DMS153 treated with DMSO at 0.1 percent for 48 hours (cell line): ENCODE measurements around the gene AFF3.

Experiments
- DNase-seq: peaks from one replicate; lab custom pipeline; 2025; ENCODE audit not compliant: unreplicated experiment; lab: John Stamatoyannopoulos, UW

AFF3 gene

DNA sequence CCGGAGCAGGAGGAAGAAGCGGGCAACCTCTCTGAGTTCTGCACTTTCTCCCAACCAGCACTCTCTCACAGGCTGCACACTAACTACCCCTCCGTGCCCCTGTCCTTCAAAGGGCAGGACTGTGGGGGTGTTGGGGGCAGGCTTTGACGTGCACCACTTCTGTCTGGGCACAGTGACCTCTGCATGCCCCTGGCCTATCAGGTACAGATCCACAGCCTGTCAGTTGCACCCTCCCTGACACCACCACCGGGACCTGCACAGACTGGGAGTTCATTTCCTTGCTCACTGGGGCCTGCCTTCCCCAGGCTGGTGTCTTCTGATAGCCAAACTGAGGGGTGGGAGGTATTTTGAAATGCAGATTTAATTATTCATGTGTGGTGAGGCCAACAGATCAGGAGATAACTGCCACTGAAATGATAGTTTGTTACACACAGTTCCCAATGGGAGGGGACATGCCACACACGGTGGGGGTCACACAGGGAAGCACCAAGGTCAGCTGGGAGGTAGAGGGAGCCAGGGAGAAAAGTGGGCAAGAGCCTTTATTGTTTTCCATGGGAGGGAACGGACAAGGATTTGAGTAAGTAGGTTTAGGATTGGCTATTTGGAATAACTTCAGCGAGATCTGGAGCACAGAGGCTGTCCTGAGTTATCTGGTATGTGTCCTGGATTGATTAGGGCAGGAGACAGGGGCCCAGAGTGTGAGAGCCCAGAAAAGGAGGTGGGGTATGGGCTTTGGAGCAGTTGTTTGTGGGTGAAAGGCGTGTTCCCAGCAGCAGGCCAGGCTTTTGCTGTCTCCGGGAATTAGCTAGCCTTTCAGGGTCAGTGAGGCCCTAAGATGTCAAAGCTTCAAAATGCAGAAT, 251.6 kb downstream of the AFF3 start:
- DNase-seq = no peak

DNA sequence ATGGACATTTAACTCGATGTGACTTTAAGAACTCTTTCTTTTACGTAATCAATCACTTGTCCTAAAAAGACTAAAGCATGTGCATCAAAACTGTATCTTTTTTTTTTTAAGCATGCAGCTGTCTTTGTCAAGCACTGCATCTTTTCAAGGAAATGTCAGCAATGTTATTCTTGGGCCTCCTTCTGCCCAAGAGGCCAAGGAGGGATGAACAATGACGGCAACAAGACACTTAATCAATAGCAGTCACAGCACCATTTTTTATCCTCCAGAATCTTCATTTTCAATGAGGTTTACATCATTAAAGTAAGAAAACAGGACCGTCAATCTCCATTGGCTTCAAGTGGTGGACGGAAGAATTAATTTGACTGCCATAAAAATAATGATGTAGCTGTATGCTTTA, 253.8 kb downstream of the AFF3 start:
- no peak for DNase-seq

DNA sequence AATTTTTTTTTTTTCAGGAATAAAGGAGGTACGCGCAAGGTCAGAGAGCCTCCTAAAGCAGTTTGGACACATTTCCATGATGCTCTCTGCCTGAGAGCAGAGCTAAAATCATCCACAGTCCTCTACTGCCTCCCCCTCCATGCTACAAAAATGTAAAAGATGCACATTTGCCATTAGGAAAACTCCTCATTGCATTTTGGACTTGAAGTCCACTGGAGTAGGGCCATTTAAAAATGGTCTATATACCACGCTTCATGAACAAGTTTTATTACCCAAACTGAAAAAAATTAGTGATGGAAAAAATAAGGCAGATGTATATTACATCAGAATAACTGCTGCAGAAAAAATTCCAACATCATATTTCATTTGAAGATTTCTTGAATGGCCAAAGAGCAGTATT, 256.0 kb downstream of the AFF3 start:
- DNase-seq = no peak

DNA sequence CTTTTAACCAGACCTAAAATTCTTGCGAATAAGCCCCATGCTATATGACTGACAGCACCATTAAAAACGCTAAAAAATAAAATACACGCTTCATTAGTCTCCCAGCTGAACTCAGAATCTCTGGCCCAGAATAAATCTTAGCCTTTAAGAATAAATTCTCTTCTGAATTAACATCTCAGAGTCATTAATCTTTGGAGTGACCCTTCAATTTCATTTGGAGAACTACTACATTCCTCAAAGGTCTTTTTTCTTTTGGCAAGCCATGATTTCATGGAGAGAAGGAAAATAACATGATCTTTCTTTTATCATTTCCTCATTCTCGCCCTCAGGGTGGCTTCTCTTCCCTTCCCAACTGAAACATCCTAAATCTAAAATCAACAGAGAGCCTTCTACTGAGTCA, 259.0 kb downstream of the AFF3 start:
- no peak for DNase-seq

DNA sequence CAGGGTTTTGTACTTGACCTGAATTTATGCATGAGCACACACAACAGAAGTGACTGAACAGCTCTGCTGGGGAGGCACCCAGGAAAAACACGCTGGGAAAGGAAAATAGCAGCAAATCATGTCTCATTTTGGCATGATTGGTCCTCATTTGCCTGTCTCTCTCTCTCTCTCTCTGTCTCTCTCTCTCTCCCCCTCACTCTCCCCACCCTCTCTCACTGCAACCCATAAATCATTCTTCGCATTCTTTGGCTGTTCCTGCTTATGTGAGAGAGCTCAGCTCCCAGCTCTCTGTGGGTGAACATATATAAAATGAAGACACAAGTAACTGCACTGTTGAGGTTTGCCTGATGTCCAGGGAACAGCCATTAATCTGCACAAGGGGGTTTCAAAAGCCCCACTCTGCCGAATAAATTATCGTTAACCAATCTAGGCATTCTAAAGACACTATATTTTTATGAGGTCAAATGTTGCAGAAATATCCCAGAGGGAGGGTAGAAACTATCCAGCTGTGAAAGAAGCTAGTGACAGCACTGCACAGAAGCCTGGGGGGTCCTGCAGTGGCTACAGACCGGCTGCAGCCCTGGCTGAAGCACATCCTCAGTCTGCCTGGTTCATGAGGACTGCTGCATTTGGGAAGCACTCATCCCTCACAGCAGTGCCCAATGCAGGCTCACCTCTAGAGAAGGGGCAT, 260.3 kb downstream of the AFF3 start:
- DNase-seq = no peak

DNA sequence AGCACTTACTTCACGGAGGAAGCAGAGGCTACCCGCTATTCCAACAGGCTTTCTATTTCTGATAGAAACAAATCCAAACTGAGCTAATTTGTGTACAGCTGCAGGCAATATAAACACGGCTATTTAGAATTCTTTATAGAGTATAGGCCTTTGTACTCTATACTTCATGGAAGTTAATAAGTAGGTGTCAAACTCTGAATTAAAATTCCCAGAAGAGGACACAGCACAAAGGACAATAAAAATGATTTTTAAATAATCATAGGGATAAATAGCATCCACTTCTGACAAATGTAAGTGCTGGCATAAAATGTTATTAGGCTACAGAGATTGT, 261.5 kb downstream of the AFF3 start:
- DNase-seq = no peak

DNA sequence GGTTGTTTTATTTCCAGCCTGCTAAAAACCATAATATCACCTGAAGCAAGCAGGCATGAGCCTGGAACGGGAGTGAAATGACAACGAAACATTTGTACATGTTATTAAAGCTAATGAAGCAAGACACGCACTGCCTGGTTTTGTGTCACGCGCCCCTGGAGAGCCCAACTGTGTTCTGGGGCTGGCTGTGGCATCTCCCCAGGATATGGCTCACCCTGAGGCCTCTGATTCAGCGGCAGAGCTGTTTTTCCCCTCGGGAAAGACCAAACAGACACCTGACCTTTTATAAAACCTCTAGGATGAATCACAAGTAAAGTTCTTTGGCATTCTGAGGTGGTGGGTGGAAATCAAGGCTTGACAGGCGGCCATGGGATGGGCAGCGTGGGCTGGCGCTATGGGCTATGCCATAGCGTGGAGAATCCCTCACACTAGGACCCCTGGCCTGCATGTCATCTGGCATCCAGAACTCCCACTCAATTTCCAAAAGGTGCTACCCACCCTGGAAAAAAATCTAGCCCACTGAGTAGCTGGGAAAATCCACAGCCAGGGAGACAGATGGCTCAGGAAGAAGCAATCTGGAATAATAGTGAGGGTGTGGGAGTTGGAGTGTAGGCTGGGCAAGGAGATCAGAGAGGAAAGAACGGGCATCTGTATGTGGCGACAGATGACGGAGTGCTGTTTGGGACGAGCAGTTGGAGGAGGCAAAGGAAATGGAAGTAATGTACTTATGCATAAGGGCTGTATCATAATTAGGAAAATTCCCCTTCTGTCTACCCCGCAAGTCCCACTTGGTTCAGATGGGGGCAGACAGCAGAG, 262.0 kb downstream of the AFF3 start:
- no peak for DNase-seq

DNA sequence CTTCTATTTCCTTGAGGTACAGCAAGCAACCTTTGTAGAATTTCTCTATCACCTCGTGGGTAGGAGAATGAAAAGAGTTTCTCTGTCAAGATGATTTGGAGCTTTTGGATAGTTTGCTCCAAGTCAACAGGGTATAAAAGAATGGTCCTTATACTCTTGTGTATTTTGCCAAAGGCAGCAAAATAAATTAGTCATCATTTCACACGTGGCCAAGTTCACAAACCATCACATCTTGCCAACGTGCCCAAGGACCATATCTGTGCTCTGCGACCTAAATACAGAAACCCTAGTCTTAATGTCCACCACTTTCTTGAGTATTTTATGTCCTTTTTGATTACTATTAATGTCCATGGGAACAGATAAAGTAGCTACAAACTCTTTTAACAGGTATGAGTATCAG, 262.9 kb downstream of the AFF3 start:
- DNase-seq = no peak

DNA sequence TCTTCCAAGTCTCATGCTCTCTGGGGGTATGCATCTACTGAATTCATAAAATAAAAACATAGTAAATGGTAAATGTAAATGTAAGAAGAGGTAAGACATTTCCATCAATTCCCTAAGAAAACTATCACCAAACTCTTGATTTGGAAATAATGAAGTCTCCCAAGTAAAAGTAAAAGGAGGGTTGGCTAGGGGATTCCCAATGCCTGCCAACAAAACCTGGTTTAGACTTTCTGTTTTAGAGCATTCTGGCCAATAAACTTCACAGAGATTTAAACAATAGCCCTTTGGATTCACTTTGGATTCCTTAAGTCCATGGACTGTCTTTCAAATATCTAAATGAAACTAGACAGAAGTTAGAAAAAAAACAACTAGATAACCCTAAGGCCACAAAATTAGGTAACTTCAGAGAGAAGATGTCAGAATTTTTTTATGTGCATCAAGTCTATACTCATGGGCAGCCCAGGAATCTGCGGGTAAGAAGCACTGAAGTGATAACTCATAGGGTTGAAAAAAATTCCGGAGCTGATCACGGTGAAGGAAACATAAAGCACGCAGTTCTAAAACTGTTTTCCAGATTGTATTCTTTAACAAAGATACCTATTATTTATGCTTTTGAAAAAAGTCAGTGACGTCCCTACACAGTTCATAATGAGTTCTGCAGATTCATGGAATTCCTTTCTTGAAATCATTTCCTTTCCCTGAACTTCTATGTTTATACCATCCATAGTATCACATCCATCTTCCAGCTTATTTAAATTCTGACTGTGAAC, 263.6 kb downstream of the AFF3 start:
- no peak for DNase-seq

DNA sequence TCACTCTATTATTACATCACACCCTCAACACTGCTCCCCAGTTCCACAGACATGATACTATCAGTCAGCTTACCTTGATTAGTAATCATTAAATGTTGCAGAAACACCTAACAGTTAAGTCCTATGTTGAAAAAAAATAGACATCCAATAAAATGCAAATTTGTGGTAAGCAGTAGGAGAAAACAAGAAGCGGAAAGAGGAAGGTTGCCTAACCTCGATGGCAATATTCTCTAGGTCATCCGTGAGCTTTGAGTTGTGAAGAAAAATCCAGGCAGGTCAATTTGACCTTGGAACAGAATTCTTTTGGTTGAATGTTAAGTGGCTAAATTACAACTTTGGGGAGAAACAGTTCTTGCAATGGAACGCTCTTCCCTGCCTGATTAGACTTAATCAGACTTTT, 264.4 kb downstream of the AFF3 start:
- no peak for DNase-seq

DNA sequence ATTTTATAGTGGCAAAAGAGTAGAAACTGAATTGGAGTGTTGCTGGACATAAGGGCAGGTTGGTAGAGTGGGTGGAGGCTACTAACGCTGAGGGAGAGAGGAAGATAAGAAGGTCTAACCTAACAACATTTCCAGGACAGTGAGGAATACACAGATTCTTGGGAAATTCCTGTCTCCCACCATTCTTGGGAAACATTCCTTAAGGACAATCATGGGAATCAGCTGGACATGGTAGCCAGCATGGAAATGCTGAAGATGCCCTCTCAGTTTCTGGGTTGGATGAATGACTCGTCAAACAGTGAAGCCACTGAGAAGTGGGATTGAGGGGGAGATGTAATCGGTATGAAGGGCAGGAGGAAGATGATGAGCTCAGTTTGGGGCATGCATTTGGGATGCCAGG, 265.4 kb downstream of the AFF3 start:
- no peak for DNase-seq

DNA sequence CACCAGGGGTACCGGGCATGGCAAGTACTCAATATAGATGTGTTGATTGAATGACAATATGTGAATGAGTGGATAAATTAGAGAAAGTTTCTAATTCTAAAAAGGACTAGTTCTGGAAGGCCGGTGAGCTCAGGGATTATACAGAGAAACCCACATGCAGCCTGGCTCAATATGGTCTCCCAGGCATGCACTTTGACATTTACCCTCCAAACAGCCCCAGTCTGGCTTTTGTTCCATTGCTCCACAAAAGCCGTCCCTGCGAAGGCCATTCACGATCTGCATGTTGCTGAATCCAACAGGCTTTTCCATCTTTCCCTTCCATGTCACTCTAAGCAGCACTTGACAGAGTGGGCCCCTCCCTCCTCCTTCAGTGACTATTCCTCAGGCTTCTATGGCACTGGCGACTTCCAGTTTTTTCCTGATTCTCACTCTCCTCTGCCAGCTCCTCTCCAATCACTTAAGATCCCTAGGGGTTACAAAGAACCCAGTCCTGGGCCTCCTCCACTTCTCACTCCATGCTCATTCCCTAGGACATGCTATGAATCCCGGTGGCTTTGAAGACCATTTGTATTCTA, 266.7 kb downstream of the AFF3 start:
- DNase-seq = no peak

DNA sequence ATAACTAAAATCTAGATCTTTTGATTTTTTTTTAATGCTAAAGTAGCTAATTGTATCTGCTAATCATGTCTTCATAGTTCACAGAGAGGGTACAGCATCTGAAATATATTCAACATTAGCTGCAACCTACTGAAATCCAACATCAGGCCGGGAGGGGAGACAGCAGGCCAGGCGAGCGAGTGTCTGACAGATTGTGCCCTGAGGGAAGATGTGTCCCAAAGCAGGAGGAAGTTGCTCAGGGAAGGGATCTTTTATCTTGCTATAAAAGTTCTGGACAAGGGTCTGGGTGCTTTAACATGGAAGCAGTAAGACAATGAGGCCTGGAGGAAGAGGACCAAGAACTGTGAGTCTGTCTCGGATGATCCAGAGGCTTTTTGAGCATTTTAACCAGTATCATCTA, 274.1 kb downstream of the AFF3 start:
- DNase-seq = no peak

DNA sequence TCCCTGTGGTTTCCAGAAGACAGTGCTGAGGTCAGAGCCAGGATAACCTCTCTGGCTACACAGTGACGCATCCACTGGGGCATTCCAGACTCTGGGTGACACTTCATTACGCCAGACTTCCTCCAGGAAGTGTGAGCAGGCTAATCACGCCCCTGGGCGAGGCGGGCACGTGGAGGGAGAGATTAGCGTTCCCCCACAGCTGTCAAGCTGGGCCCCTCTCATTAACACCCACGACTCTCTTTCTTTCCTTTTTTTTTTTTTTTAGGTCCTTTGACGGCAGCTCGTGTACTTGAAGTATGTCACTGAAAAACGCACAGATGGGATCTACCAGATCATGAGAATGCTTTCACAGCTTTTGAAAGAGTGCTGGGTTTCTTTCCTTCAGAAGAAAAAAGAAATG, 274.6 kb downstream of the AFF3 start:
- DNase-seq = no peak

DNA sequence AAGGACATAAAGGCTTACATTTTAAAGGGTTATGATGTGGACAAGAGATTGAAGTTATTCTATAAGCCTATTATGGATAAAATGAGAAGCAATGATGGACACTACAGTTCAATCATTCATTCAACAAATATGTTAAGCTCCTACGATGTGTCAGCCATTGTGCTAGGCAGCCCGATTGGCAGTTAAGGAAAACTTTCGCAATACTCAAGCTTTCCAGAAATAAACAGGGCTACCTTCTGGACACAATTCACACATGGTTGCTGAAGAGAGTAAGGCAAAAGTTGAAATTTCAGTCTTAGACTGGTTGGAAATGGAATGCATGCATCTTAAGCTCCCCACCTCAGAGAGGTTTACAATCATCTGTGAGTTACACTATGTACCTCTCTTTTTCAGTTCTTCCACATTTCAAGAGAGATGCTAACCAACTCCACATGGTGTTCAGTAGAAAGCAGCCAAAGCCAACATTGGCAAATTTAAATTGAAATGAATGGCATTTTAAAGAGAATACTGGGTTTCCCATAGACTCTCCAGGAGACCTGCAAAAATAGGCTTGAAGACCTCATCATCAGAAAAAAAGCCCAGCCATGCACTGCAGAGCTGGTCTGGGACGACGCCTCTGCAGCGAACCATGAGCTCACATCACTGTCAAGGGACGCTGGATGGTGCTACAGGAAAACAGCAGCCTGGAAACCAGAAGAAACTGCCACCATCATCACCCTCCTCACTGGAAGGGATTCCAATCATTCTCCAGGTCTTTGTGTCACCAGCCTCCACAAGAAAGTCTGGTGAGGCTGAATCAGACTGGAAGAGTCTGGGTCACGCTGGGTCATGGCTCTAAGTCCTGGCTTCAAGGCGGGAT, 276.3 kb downstream of the AFF3 start:
- DNase-seq = no peak

DNA sequence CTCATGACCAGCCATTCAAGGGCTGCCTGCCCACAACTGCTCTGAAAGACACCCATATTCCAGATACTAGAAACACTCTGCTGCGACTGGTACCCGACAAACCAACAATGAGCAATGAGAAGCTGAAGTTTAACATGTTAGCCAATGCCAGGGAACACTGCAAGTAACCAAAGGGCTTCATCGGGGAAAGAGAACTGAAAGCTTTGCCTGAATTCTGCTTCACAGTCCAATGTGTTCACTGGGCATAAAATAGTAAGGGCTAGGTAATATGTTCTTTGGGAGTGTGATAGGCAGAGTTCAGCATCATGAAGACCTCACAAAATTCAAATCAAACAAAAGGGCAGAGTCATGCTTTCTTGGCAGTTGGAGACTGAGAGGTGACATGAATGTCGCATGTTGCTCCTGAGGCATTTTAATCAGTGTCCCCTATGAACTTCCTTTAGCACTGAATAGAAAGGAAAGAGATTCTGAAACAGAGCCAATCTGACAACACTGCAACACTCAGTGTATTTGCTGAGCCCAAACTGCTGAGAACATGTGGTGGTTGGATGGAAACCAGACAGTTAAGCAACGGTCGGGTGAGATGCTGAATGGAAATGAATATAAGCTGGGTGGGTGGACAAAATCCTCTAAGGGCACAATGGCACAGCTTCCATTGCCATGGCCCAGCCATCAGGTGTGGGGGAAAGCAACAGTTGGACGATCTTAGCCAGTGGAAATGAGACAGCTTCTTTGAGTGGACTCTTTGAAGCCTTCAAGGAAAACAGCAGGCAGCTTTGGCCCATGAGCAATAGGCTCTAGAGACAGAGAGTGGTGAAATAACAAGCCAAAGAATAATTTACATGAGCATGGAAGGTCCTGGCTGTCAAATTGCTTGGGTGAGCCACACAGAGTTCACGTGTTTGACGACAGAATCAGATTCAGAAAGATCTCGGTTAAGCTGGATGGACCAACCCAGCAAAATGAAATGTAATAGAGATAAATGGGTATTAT, 277.5 kb downstream of the AFF3 start:
- no peak for DNase-seq

DNA sequence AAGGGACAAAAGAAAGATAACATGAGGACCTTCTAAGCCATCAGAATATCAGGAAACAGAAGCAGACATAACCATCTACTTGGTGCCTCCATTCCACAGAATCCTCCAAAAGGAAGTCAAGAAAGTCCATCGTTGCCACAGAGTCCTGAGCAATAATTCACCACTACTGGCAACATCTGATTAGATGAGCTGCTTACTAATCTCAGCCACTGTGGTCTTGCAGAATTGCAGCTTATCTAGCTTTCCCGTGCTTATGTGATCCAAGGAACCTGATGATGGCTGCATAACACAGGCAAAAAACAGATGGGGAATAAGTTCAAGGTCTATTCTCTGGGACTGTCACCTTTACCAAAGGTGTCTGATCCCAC, 278.5 kb downstream of the AFF3 start:
- no peak for DNase-seq

DNA sequence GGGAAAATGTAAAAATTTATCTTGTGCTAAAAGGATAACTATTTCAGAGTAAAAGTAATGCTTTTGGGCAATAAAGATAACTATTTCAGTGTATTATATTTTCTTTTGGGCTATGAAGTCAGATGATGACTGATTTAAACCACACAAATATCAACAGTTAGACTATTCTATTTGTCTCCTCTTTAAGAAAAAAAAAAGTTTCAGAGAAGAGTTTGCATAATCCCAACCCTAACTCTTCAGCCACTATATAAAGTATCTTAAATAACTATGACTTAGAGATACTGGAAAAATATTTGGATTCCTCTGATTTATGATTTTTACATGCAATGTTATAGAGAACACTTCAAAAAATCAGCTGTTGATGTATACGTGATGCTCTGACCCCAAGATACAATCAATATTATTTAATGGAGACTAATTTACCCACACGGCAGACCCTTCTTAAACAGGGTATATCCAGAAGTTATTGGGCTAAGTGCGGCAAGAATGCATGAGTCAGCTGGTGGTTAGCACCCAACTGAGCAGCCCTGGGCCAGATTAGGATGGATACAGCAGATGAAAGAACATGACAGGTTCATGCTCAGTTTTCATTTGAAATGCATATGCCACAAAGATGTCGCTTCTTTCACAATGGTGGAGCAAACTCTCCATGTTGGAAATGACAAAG, 279.0 kb downstream of the AFF3 start:
- no peak for DNase-seq
